HepG2 (cell line): ENCODE measurements around the gene ZBTB47. TPM values are rescaled to one million over a fixed set of nuclear protein-coding genes. Genes with fewer than 3 reads are reported as not detected.
A peak's percentile ranks its signal among the peaks of the same experiment; 100 is the strongest.

Experiments
- ATAC-seq: fragments of 200-7000 bp; cut with Tn5 transposase; 3 replicates; pipeline ENCODE4 v1.9.1; 2020; ENCODE audit warnings: mild to moderate bottlenecking, moderate library complexity
- BruUV-seq: library from RNA; stranded (reverse); fragments of 400-500 nt; replicated peaks from 2 replicates; lab custom pipeline; 2021; lab: Mats Ljungman, UMichigan
- CTCF ChIA-PET: fragments of 300-600 bp; formaldehyde crosslinking; extraction: SDS; loops from one replicate; lab custom pipeline; 2021; ENCODE audit warnings: low total read pairs, inconsistent platforms, low intra/inter-chr PET ratio; lab: Yijun Ruan, JAX
- POLR2A ChIA-PET: fragments of 350-600 bp; sonication (Branson Sonifier 250); formaldehyde crosslinking; loops from one replicate; lab custom pipeline; 2020; ENCODE audit warnings: antibody characterized with exemption, inconsistent platforms; lab: Yijun Ruan, JAX
- DNase-seq: peaks from one replicate; pipeline ENCODE4 v3.0.0-alpha.2; 2015; ENCODE audit warnings: low spot score
- FAIRE-seq: peaks from 3 replicates; lab custom pipeline; 2011; peaks lifted over from hg19 to GRCh38; lab: Jason Lieb, UNC
- H2AFZ ChIP-seq: one replicate; pipeline ENCODE4 v1.6.1; 2011; ENCODE audit warnings: low read length, inconsistent platforms
- H3K27ac ChIP-seq: fragments of 300-600 bp; 3 replicates; pipeline ENCODE4 v1.8.0; 2011; ENCODE audit warnings: mixed run types, mild to moderate bottlenecking, mixed read lengths, low read length, inconsistent platforms; ENCODE audit not compliant: insufficient read depth; ENCODE audit errors: extremely low read length
- H3K27me3 ChIP-seq, 2 experiments: fragments of 200-600 bp in 1 of 2; 2 replicates in 1 of 2; 3 replicates in 1 of 2; pipeline versions ENCODE4 v1.6.0 to v1.8.0; 2011; ENCODE audit warnings: low read length in 2 of 2, mild to moderate bottlenecking in 2 of 2, moderate library complexity in 2 of 2, inconsistent platforms in 1 of 2; ENCODE audit not compliant: insufficient read depth in 2 of 2, control insufficient read depth in 1 of 2
- H3K36me3 ChIP-seq, 2 experiments: fragments of 200-600 bp in 1 of 2; replicated peaks in 1 of 2; 2 replicates in 1 of 2; 3 replicates in 1 of 2; pipeline versions ENCODE4 v1.5.1 to v1.8.0; 2011; ENCODE audit warnings: low read length in 2 of 2, inconsistent platforms in 1 of 2; ENCODE audit not compliant: insufficient read depth in 2 of 2, control insufficient read depth in 1 of 2
- H3K4me1 ChIP-seq: 2 replicates; pipeline ENCODE4 v1.5.1; 2012; ENCODE audit warnings: low read length, inconsistent platforms; ENCODE audit not compliant: insufficient read depth
- H3K4me2 ChIP-seq: 2 replicates; pipeline ENCODE4 v1.6.0; 2011; ENCODE audit warnings: low read depth, low read length, inconsistent platforms
- H3K4me3 ChIP-seq, 3 experiments: fragments of 200-600 bp in 1 of 3; sonication (generic), shearing (Covaris generic) in 1 of 3; replicated peaks in 1 of 3; 2 replicates each; pipeline ENCODE4 v1.5.1; 2011 to 2016; ENCODE audit warnings: low read length in 3 of 3, inconsistent platforms in 2 of 3, low read depth in 2 of 3, mild to moderate bottlenecking in 2 of 3, control low read depth in 1 of 3, mixed read lengths in 1 of 3; ENCODE audit not compliant: insufficient read depth in 1 of 3
- H3K79me2 ChIP-seq: one replicate; pipeline ENCODE4 v1.6.1; 2011; ENCODE audit warnings: low read length, inconsistent platforms; ENCODE audit not compliant: insufficient read depth
- H3K9ac ChIP-seq: 2 replicates; pipeline ENCODE4 v1.6.0; 2011; ENCODE audit warnings: mild to moderate bottlenecking, low read depth, low read length, inconsistent platforms; ENCODE audit not compliant: insufficient read depth
- H3K9me3 ChIP-seq: 2 replicates; pipeline ENCODE4 v1.5.1; 2012; ENCODE audit warnings: mild to moderate bottlenecking, low read length
- H4K20me1 ChIP-seq: 2 replicates; pipeline ENCODE4 v1.6.0; 2011; ENCODE audit warnings: inconsistent platforms, mild to moderate bottlenecking, low read length, moderate library complexity; ENCODE audit not compliant: insufficient read depth
- FOXJ3 ChIP-seq: sonication (generic); formaldehyde crosslinking; IDR thresholded peaks from 2 replicates; pipeline ENCODE4 v1.4.0; 2020; ENCODE audit warnings: missing genetic modification reagents, mild to moderate bottlenecking, borderline replicate concordance
- HNRNPL ChIP-seq: fragments of 200-400 bp; formaldehyde crosslinking; IDR thresholded peaks from 2 replicates; pipeline ENCODE4 v1.6.1; 2017; ENCODE audit warnings: mild to moderate bottlenecking, low read depth, low read length
- ZMAT3 ChIP-seq: sonication (generic); formaldehyde crosslinking; conservative IDR thresholded peaks from 2 replicates; pipeline ENCODE4 v1.7.0; 2021; ENCODE audit warnings: missing genetic modification reagents
- ZNF136 ChIP-seq: sonication (generic); formaldehyde crosslinking; IDR thresholded peaks from 2 replicates; pipeline ENCODE4 v1.8.1; 2022; ENCODE audit warnings: low read depth, mild to moderate bottlenecking, moderate library complexity, missing genetic modification reagents
- ZNF18 ChIP-seq: sonication (generic); formaldehyde crosslinking; IDR thresholded peaks from 2 replicates; pipeline ENCODE4 v1.8.0; 2022; ENCODE audit warnings: mild to moderate bottlenecking, missing genetic modification reagents; ENCODE audit not compliant: insufficient replicate concordance
- ZNF225 ChIP-seq: sonication (generic); formaldehyde crosslinking; IDR thresholded peaks from 2 replicates; pipeline ENCODE4 v1.4.0; 2020; ENCODE audit warnings: mild to moderate bottlenecking, missing genetic modification reagents
- ZNF350 ChIP-seq: sonication (generic); formaldehyde crosslinking; IDR thresholded peaks from 2 replicates; pipeline ENCODE4 v1.4.0; 2020; ENCODE audit warnings: mild to moderate bottlenecking, low read depth, missing genetic modification reagents, borderline replicate concordance
- ZNF510 ChIP-seq: sonication (generic); formaldehyde crosslinking; IDR thresholded peaks from 2 replicates; pipeline ENCODE4 v1.4.0; 2020; ENCODE audit warnings: low read depth, mild to moderate bottlenecking, missing genetic modification reagents
- WGBS: methylation state at CpG from one replicate; pipeline ENCODE4 v1.1.6; 2017; ENCODE audit warnings: low lambda C conversion rate; 5-methylcytosine and 5-hydroxymethylcytosine counted together
- in situ Hi-C: cut with HindIII; loops from 2 replicates; pipeline ENCODE4 v1.10.0; 2017; ENCODE audit warnings: low pct_unique_long_range_greater_than_20kb; ENCODE audit not compliant: extremely low pct_ligation_motif_present
- intact Hi-C: fragments of 100-400 bp; cut with micrococcal nuclease; formaldehyde crosslinking; loops from one replicate; pipeline ENCODE4 v1.10.0; 2022; ENCODE audit not compliant: unreplicated experiment
- polyA plus RNA-seq, 8 experiments: library from polyadenylated mRNA; depleted of rRNA in 3 of 8; stranded (reverse) in 7 of 8; unstranded in 1 of 8; fragments of >200 nt; fragmentation: Illumina TruSeq in 4 of 8; extraction: Trizol in 4 of 8; gene quantifications; 2 replicates each; pipeline versions ENCODE4 v1.2.1 to v1.2.3, GENCODE V29; 2011 to 2016; ENCODE audit warnings: low read depth in 4 of 8, missing spikeins in 1 of 8, mixed read lengths in 1 of 8; ENCODE audit not compliant: insufficient read depth in 1 of 8
- total RNA-seq, 5 experiments: library from RNA; depleted of rRNA; stranded (reverse); fragments of >200 nt; fragmentation: Illumina TruSeq; extraction: Trizol; gene quantifications; 2 replicates each; pipeline ENCODE4 v1.2.3, GENCODE V29; 2016; ENCODE audit warnings: low read depth in 1 of 5
- TF ChIP-seq, protein P1 (sequence below): sonication (generic); formaldehyde crosslinking; IDR thresholded peaks from 2 replicates; pipeline ENCODE4 v1.4.0; 2020; ENCODE audit warnings: mild to moderate bottlenecking, missing genetic modification reagents

The ZBTB47 gene
- total and polyA plus RNA-seq, 2 of the 13 experiments (the other 11 are each of a cell fraction or from before 2014, with no cell fraction given): 1.5 to 3.1 TPM

DNA sequence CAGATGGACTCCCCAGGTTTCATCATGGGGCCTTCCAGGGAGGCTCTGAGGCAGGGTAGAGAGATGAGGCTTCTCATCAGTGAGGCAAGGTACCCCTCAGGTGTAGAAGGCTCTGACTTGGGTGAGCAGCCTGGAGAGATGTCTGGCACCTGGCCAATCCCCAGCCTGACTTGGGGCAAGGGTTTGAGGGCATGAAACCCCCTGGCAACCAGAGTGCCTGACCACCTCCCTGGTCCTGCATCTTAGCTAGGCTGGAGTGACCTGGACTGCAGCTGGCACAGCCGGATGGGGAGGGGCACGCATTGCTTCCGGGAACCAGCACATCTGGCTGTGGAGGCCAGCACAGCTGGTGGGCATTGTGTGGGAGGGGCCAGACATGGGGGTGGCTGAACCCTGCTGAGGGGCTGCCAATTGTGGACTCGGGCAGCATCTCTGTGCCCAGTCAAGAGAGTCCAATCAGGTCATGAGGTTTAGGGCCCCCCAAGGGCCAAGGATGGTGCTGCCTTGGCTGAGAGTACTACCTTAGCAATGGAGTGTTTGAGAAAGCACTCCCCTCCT is 1.9 kb downstream of the ZBTB47 start:
- Histone ChIP-seq H3K27ac (peak overlapping the region; percentile 29), H2AFZ (no peak overlapping the region), H3K27me3 (no peaks in the 10 kb centered on the region), H3K4me2 (peak overlapping the region; percentile 90), H3K4me3 (peak overlapping the region in 1 of 3 experiments; percentile 89; a peak in 2 of 6 replicates), H3K79me2 (peaks cover 7% of the 10 kb centered on the region), H3K36me3 (no peaks in the 10 kb centered on the region), H3K9ac (peak overlapping the region; percentile 80; the same call in 1 of the 2 replicates), H3K4me1 (peaks cover 62% of the 10 kb centered on the region), H4K20me1 (no peaks in the 10 kb centered on the region), H3K9me3 (no peaks in the 10 kb centered on the region)
- DNase-seq (no peak), ATAC-seq (no peak), FAIRE-seq (no peak)
- ChIA-PET POLR2A (no interaction called here), CTCF (no interaction called here)
- 0 out of 2 replicates have a peak, but pooled peaks have one; percentile 14 for TF ChIP-seq ZNF136 (CRISPR knock-in tag)
- peak; percentile 76; the same call in 1 of the 2 replicates for TF ChIP-seq HNRNPL
- no peak for TF ChIP-seq ZNF510 (CRISPR knock-in tag)
- TF ChIP-seq, protein P1, sequence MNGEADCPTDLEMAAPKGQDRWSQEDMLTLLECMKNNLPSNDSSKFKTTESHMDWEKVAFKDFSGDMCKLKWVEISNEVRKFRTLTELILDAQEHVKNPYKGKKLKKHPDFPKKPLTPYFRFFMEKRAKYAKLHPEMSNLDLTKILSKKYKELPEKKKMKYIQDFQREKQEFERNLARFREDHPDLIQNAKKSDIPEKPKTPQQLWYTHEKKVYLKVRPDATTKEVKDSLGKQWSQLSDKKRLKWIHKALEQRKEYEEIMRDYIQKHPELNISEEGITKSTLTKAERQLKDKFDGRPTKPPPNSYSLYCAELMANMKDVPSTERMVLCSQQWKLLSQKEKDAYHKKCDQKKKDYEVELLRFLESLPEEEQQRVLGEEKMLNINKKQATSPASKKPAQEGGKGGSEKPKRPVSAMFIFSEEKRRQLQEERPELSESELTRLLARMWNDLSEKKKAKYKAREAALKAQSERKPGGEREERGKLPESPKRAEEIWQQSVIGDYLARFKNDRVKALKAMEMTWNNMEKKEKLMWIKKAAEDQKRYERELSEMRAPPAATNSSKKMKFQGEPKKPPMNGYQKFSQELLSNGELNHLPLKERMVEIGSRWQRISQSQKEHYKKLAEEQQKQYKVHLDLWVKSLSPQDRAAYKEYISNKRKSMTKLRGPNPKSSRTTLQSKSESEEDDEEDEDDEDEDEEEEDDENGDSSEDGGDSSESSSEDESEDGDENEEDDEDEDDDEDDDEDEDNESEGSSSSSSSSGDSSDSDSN (CRISPR knock-in tag): peak; percentile 19; the same call in 1 of the 2 replicates
- no peak for TF ChIP-seq ZNF18 (CRISPR knock-in tag)
- no peak for TF ChIP-seq FOXJ3 (CRISPR knock-in tag)
- 0 out of 2 replicates have a peak, but pooled peaks have one; percentile 51 for TF ChIP-seq ZNF225 (CRISPR knock-in tag)
- TF ChIP-seq ZNF350: 0 out of 2 replicates have a peak, but pooled peaks have one; percentile 40
- TF ChIP-seq ZMAT3 (CRISPR knock-in tag): 0 out of 2 replicates have a peak, but pooled peaks have one; percentile 28
- intact Hi-C loops: no loop called here
- in situ Hi-C loops: no loop called here
- no TSS peak for BruUV-seq
- WGBS: 67% methylated on average over 1 of the region's 4 CpGs
